A673 (cell line): ENCODE measurements around the gene WNT3. TPM values are rescaled to one million over a fixed set of nuclear protein-coding genes. Genes with fewer than 3 reads are reported as not detected.

ENCODE experiments used
- BruUV-seq: library from RNA; stranded (reverse); fragments of 400-500 nt; replicated peaks from 2 replicates; lab custom pipeline; 2021; lab: Mats Ljungman, UMichigan
- CTCF ChIA-PET: fragments of 300-600 bp; sonication (Branson Sonifier 250); formaldehyde crosslinking; loops from one replicate; lab custom pipeline; 2022; ENCODE audit warnings: antibody characterized with exemption; lab: Charles Lee
- POLR2A ChIA-PET: fragments of 300-600 bp; sonication (Branson Sonifier 250); formaldehyde crosslinking; loops from one replicate; lab custom pipeline; 2022; ENCODE audit warnings: antibody characterized with exemption; ENCODE audit not compliant: low non-redundant PET; lab: Charles Lee
- DNase-seq: peaks from one replicate; pipeline ENCODE4 v3.0.0-alpha.2; 2015; ENCODE audit warnings: low spot score
- H3K27ac ChIP-seq: fragments of 200-600 bp; sonication (generic); 2 replicates; pipeline ENCODE4 v1.5.1; 2016; ENCODE audit warnings: mixed run types, low read depth, mild to moderate bottlenecking, mixed read lengths, antibody characterized with exemption, low read length; ENCODE audit not compliant: poor library complexity, severe bottlenecking
- H3K27me3 ChIP-seq: fragments of 200-600 bp; sonication (generic); replicated peaks from 2 replicates; pipeline ENCODE4 v1.6.1; 2017; ENCODE audit warnings: mixed run types, low read depth, mild to moderate bottlenecking, mixed read lengths, antibody characterized with exemption, low read length; ENCODE audit not compliant: insufficient read depth, poor library complexity
- H3K36me3 ChIP-seq: fragments of 200-600 bp; sonication (generic); 2 replicates; pipeline ENCODE4 v1.6.1; 2016; ENCODE audit warnings: mixed run types, mild to moderate bottlenecking, mixed read lengths, antibody characterized with exemption, low read length; ENCODE audit not compliant: insufficient read depth, poor library complexity, severe bottlenecking
- H3K4me1 ChIP-seq: fragments of 200-600 bp; sonication (generic); 2 replicates; pipeline ENCODE4 v1.6.1; 2017; ENCODE audit warnings: mixed run types, mild to moderate bottlenecking, mixed read lengths, antibody characterized with exemption, low read length; ENCODE audit not compliant: insufficient read depth, poor library complexity, severe bottlenecking
- H3K4me3 ChIP-seq: fragments of 200-600 bp; sonication (generic); 2 replicates; pipeline ENCODE4 v1.5.1; 2016; ENCODE audit warnings: low read depth, mixed run types, mild to moderate bottlenecking, mixed read lengths, low read length; ENCODE audit not compliant: poor library complexity, severe bottlenecking
- H3K9me3 ChIP-seq: fragments of 200-600 bp; sonication (generic); 2 replicates; pipeline ENCODE4 v1.6.1; 2016; ENCODE audit warnings: mixed run types, low read depth, mild to moderate bottlenecking, mixed read lengths, antibody characterized with exemption, low read length; ENCODE audit not compliant: poor library complexity, severe bottlenecking
- EZH2 ChIP-seq: fragments of 200-600 bp; sonication (generic); IDR thresholded peaks from 2 replicates; pipeline ENCODE4 v1.6.1; 2017; ENCODE audit warnings: borderline replicate concordance, low read depth, mild to moderate bottlenecking, mixed read lengths, antibody characterized with exemption, low read length; ENCODE audit not compliant: poor library complexity, severe bottlenecking
- intact Hi-C: fragments of 100-400 bp; cut with micrococcal nuclease; formaldehyde crosslinking; loops from one replicate; pipeline ENCODE4 v1.10.0; 2022; ENCODE audit not compliant: unreplicated experiment
- total RNA-seq: library from RNA; stranded (reverse); gene quantifications from 2 replicates; pipeline ENCODE4 v1.2.3, GENCODE V29; 2021
- TF ChIP-seq, protein P1 (sequence below): fragments of 300-800, 200-600 bp; sonication (generic); conservative IDR thresholded peaks from 2 replicates; pipeline ENCODE4 v1.5.1; 2017; ENCODE audit warnings: low read depth, mild to moderate bottlenecking, antibody characterized with exemption, low read length, moderate library complexity, mixed read lengths

WNT3 gene
- total RNA-seq, 1 experiment from 2014 or later = 1.3 TPM

DNA sequence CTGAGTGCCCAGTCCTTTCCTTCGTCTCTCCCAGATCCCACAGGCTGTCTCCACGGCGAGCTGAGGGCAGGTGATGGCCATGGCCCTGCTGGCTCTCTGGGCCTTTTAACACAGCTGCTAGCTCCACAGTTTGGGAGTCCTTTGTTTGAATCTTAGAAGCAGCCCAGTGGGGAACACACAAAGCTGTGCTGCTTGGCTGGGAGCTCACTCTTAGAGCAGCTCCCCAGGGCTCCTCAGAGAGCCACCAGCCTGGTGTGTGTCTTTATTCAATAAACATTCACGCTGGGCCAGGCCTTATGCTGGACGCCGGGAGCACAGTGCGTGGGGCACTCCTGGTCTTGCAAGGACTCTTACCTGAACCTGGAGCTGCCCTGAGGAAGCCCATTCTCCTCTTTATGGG is 29.7 kb downstream of the WNT3 start:
- POLR2A ChIA-PET = no interaction called here
- no TSS peak for BruUV-seq
- CTCF ChIA-PET = no interaction called here

DNA sequence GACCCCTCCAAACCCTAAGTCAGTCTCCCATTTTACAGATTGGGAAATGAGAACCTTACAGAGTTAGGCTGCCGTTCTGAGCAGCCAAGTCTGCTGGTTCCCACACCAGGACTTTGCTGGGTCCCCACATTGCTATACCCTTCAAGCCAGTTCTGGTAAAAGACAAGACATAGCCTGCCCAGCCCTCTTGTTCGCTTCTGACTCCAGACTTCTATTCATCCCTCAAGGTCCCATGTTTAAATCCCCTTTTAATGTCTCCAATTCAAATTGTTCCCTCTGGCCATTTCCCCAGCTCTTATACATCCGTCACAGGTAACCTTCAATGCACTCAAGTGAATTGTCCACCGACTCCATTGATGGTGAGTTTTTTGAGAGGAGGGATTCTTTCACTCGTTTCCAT is 30.2 kb downstream of the WNT3 start:
- DNase-seq = no peak
- TF ChIP-seq, protein P1, sequence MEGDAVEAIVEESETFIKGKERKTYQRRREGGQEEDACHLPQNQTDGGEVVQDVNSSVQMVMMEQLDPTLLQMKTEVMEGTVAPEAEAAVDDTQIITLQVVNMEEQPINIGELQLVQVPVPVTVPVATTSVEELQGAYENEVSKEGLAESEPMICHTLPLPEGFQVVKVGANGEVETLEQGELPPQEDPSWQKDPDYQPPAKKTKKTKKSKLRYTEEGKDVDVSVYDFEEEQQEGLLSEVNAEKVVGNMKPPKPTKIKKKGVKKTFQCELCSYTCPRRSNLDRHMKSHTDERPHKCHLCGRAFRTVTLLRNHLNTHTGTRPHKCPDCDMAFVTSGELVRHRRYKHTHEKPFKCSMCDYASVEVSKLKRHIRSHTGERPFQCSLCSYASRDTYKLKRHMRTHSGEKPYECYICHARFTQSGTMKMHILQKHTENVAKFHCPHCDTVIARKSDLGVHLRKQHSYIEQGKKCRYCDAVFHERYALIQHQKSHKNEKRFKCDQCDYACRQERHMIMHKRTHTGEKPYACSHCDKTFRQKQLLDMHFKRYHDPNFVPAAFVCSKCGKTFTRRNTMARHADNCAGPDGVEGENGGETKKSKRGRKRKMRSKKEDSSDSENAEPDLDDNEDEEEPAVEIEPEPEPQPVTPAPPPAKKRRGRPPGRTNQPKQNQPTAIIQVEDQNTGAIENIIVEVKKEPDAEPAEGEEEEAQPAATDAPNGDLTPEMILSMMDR = no peak
- TF ChIP-seq EZH2 = no peak
- CTCF ChIA-PET = no interaction called here
- Histone ChIP-seq H3K36me3 (no peaks in the 10 kb centered on the region), H3K9me3 (no peaks in the 10 kb centered on the region), H3K4me1 (no peaks in the 10 kb centered on the region), H3K27ac (no peak overlapping the region), H3K4me3 (no peak overlapping the region), H3K27me3 (no peaks in the 10 kb centered on the region)
- POLR2A ChIA-PET = no interaction called here
- BruUV-seq = no TSS peak
- intact Hi-C loops = no loop called here

More for the DNA sequence above, 29.7 kb downstream of the WNT3 start:
- no peak for DNase-seq
- Histone ChIP-seq H3K27ac (no peak overlapping the region), H3K4me1 (no peaks in the 10 kb centered on the region), H3K9me3 (no peaks in the 10 kb centered on the region), H3K4me3 (no peak overlapping the region), H3K36me3 (no peaks in the 10 kb centered on the region), H3K27me3 (no peaks in the 10 kb centered on the region)
- TF ChIP-seq, protein P1 = no peak
- TF ChIP-seq EZH2 = no peak
- intact Hi-C loops = no loop called here

DNA sequence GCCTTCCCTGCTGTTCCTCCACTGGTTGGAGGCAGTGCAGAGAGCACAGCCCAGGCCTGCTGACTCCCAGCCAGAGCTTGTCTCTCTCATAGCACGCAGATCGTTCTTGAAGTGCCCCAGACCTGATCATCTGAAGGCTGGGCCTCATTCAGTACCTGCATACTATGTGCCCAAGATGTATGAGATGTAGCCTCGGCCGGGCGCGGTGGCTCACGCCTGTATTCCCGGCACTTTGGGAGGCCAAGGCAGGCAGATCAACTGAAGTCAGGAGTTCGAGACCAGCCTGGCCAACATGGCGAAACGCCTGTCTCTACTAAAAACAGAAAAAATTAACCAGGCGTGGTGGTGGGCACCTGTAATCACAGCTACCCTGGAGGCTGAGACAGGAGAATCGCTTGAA is 31.0 kb downstream of the WNT3 start:
- no TSS peak for BruUV-seq

More for the DNA sequence above, 31.0 kb downstream of the WNT3 start:
- H3K4me1 ChIP-seq = no peaks in the 10 kb centered on the region
- no peaks in the 10 kb centered on the region for H3K27me3 ChIP-seq
- CTCF ChIA-PET = no interaction called here
- H3K27ac ChIP-seq = no peak overlapping the region
- TF ChIP-seq EZH2 = no peak
- TF ChIP-seq, protein P1 = no peak
- intact Hi-C loops = no loop called here
- no peaks in the 10 kb centered on the region for H3K9me3 ChIP-seq
- H3K36me3 ChIP-seq = no peaks in the 10 kb centered on the region
- no peak for DNase-seq
- POLR2A ChIA-PET = no interaction called here
- H3K4me3 ChIP-seq = no peak overlapping the region
